Spinal cord (tissue), 10 donors: ENCODE results near the gene PRKN. TPM values are rescaled to one million over a fixed set of nuclear protein-coding genes. Genes with fewer than 3 reads are reported as not detected.
"Not testable (repeated sequence)": the region's sequence is repeated elsewhere in the genome, so short reads cannot be mapped to it uniquely, and the experiment has no call there.

Experiments
- DNase-seq, 6 donors: peaks; one replicate each; pipeline versions ENCODE4 v3.0.0 to v3.0.0-alpha.2; 2013 to 2015; ENCODE audit warnings: low spot score in 6 of 6, low read depth in 4 of 6
- H3K27ac ChIP-seq: one replicate; pipeline ENCODE4 v1.5.1; 2013; ENCODE audit warnings: low read depth, low read length, control low read depth
- H3K27me3 ChIP-seq: one replicate; pipeline ENCODE4 v1.6.1; 2013; ENCODE audit warnings: low read length; ENCODE audit not compliant: control insufficient read depth, insufficient read depth
- H3K36me3 ChIP-seq: one replicate; pipeline ENCODE4 v1.6.1; 2013; ENCODE audit warnings: low read length; ENCODE audit not compliant: control insufficient read depth, insufficient read depth
- H3K4me1 ChIP-seq: one replicate; pipeline ENCODE4 v1.6.1; 2013; ENCODE audit warnings: low read length; ENCODE audit not compliant: control insufficient read depth, insufficient read depth
- H3K4me3 ChIP-seq: one replicate; pipeline ENCODE4 v1.5.1; 2013; ENCODE audit warnings: low read depth, low read length, control low read depth
- H3K9me3 ChIP-seq: one replicate; pipeline ENCODE4 v1.6.1; 2013; ENCODE audit warnings: low read length; ENCODE audit not compliant: control insufficient read depth, insufficient read depth
- WGBS: methylation state at CpG from one replicate; pipeline ENCODE4 v1.1.5; 2013; ENCODE audit warnings: missing lambda C conversion rate; ENCODE audit not compliant: insufficient coverage; 5-methylcytosine and 5-hydroxymethylcytosine counted together
- polyA plus RNA-seq, 2 donors: library from polyadenylated mRNA; unstranded; fragments of 120-200 nt; gene quantifications; one replicate each; pipeline ENCODE4 v1.2.1, GENCODE V29; 2013; ENCODE audit not compliant: insufficient read length in 2 of 2
- total RNA-seq, 2 donors: library from RNA; depleted of rRNA in 1 of 2; stranded (reverse); fragments of 120-200 nt in 1 of 2; fragments of >200 nt in 1 of 2; gene quantifications; one replicate each; pipeline versions ENCODE4 v1.2.3 to v1.2.4, GENCODE V29; 2013 to 2014
- donor health status: healthy.

The PRKN gene
- total and polyA plus RNA-seq, 4 donors: 7.4 to 9.5 (median 8.4) TPM

DNA sequence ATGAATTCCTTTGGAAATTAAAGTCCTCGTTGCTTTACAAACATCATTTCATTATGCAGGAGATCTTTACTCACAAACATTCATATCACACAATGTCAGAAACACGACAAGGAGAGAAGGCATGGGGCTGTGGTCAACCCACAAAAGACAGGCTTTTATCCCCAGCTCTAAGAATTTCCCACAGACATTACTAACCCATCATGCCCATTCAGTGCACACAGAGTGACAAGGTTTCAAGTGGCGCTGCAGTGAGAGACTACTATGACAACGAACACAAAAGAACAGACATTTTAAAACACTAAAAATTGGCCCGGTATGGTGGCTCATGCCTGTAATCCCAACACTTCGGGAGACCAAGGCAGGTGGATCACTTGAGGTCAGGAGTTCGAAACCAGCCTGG, 873.9 kb downstream of the PRKN start:
- H3K27me3 ChIP-seq: no peaks in the 10 kb centered on the region
- H3K4me1 ChIP-seq: no peaks in the 10 kb centered on the region
- no peaks in the 10 kb centered on the region for H3K36me3 ChIP-seq
- DNase-seq: no peak
- WGBS: 57% methylated on average over 5 of the region's 7 CpGs
- H3K4me3 ChIP-seq: no peak overlapping the region
- no peaks in the 10 kb centered on the region for H3K9me3 ChIP-seq
- H3K27ac ChIP-seq: no peak overlapping the region

DNA sequence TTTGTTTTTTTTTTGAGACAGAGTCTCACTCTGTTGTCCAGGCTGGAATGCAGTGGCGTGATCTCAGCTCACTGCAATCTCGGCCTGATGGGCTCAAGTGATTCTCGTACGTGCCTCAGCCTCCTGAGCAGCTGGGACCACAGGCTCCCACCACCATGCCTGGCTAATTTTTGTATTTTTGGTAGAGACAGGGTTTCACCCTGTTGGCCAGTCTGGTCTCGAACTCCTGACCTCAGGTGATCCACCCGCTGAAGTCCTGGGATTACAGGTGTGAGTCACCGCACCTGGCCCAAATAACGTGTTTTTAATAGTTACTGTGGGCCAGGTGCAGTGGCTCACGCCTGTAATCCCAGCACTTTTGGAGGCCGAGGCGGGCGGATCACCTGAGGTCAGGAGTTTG, 876.1 kb downstream of the PRKN start:
- H3K27me3 ChIP-seq, H3K4me1 ChIP-seq, H3K36me3 ChIP-seq, H3K27ac ChIP-seq, H3K9me3 ChIP-seq, H3K4me3 ChIP-seq, DNase-seq: not testable (repeated sequence)
- 97% methylated on average over 6 of the region's 12 CpGs for WGBS

DNA sequence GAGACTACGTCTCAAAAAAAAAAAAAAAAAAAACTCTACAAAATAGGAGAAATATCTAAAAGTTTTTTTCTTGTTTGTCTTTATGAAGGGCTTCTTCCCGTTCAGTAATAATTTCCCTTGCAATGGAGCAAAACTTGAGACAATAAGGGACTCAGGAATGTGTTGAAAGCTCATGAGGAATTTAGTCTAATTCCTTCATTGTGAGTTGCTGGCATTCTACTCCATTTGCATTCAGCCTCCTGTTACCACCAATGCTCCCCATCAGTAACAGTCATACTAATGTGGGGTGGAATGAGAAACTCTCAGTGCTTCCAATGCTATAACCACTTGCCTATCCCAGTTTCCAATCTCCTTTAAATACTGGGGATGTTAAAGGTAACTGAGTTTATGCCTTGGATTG, 877.0 kb downstream of the PRKN start:
- no peaks in the 10 kb centered on the region for H3K4me1 ChIP-seq
- H3K36me3 ChIP-seq: no peaks in the 10 kb centered on the region
- no peak overlapping the region for H3K4me3 ChIP-seq
- no peaks in the 10 kb centered on the region for H3K9me3 ChIP-seq
- H3K27me3 ChIP-seq: no peaks in the 10 kb centered on the region
- no CpG with 5 or more reads among the region's 2 CpGs for WGBS
- H3K27ac ChIP-seq: no peak overlapping the region
- no peak for DNase-seq

GRCh38 chr6:161847628-161848027, 879.9 kb downstream of the PRKN start:
- DNase-seq: no peak
- 100% methylated on average over 2 of the region's 3 CpGs for WGBS
- Histone ChIP-seq H3K9me3 (no peaks in the 10 kb centered on the region), H3K27ac (no peak overlapping the region), H3K4me1 (no peaks in the 10 kb centered on the region), H3K27me3 (no peaks in the 10 kb centered on the region), H3K36me3 (no peaks in the 10 kb centered on the region), H3K4me3 (no peak overlapping the region)

DNA sequence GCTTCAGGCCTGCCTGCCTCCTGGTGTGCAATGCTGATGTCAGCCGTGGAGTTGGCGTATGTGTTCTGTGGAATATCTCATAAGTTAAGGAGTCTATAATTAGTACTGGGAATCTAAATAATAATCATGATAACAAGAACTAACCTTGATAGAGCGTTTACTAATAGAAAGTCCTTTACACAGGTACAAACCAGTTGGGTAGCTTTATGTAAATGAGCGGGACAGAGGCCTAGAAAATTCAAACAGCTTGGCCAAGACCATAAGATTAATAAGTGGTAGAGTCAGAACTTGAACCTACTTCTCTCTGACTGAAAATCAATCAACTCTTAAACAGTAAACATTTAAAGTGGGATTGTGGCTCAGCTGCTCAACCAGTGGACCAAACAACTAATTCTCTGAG, 882.8 kb downstream of the PRKN start:
- H3K27me3 ChIP-seq: no peaks in the 10 kb centered on the region
- no peak overlapping the region for H3K4me3 ChIP-seq
- no CpG with 5 or more reads among the region's 4 CpGs for WGBS
- H3K27ac ChIP-seq: no peak overlapping the region
- H3K36me3 ChIP-seq: no peaks in the 10 kb centered on the region
- DNase-seq: no peak
- peaks cover 5% of the 10 kb centered on the region for H3K4me1 ChIP-seq
- H3K9me3 ChIP-seq: no peaks in the 10 kb centered on the region

DNA sequence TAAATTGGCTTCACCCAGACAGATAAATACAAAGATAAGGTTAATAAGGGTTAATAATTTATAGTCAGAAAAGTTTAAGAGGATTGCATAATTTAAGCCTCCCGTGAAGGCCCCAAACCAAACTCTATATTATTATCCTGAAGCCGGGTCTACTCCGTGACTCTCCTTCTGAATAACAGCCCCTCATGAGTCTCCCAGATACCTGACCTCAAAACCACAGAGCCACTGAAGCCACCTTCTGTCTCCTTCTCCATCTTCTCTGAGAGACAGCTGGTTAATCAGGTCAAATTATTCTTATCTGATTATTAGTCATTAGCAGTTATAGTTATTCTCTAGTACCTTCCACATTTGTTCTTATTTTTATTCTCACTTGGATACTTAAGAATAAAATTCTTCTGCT, 884.5 kb downstream of the PRKN start:
- H3K27ac ChIP-seq: no peak overlapping the region
- H3K4me3 ChIP-seq: no peak overlapping the region
- 89% methylated on average over 3 of the region's 3 CpGs for WGBS
- H3K9me3 ChIP-seq: no peaks in the 10 kb centered on the region
- peaks cover 18% of the 10 kb centered on the region for H3K4me1 ChIP-seq
- no peaks in the 10 kb centered on the region for H3K36me3 ChIP-seq
- H3K27me3 ChIP-seq: no peaks in the 10 kb centered on the region
- DNase-seq: no peak

DNA sequence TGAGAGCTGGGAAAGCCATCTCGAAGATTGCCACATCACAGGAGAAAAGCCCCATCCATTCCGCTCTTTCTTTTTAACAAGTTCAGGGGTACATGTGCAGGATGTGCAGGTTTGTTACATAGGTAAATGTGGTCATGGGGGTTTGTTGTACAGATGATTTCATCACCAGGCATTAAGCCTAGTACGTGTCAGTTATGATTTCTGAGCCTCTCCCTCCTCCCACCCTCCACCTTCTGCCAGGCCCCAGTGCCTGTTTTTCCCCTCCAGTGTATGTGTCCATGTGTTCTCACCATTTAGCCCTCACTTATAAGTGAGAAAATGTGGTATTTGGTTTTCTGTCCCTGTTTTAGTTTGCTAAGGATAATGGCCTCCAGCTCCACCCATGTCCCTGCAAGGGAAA, 887.2 kb downstream of the PRKN start:
- no peak overlapping the region for H3K4me3 ChIP-seq
- no peaks in the 10 kb centered on the region for H3K9me3 ChIP-seq
- 86% methylated on average over 1 of the region's 3 CpGs for WGBS
- peaks cover 35% of the 10 kb centered on the region for H3K4me1 ChIP-seq
- no peak overlapping the region for H3K27ac ChIP-seq
- no peaks in the 10 kb centered on the region for H3K27me3 ChIP-seq
- no peak for DNase-seq
- H3K36me3 ChIP-seq: no peaks in the 10 kb centered on the region

GRCh38 chr6:161838306-161839035, 889.1 kb downstream of the PRKN start:
- no peak overlapping the region for H3K4me3 ChIP-seq
- WGBS: 57% methylated on average over 14 of the region's 14 CpGs
- no peaks in the 10 kb centered on the region for H3K9me3 ChIP-seq
- peaks cover 41% of the 10 kb centered on the region for H3K4me1 ChIP-seq
- DNase-seq: peak in 2 of 6 donors; percentile 35 to 44
- H3K36me3 ChIP-seq: no peaks in the 10 kb centered on the region
- H3K27me3 ChIP-seq: no peaks in the 10 kb centered on the region
- no peak overlapping the region for H3K27ac ChIP-seq

- Histone ChIP-seq H3K9me3 (no peaks in the 10 kb centered on the region), H3K27me3 (no peaks in the 10 kb centered on the region), H3K36me3 (no peaks in the 10 kb centered on the region), H3K4me1 (peaks cover 41% of the 10 kb centered on the region), H3K27ac (no peak overlapping the region), H3K4me3 (no peak overlapping the region)
- no peak for DNase-seq
- no CpG with 5 or more reads among the region's 2 CpGs for WGBS
These were observed 889.7 kb downstream of the PRKN start for GRCh38 chr6:161837854-161838253.

- Histone ChIP-seq H3K36me3 (no peaks in the 10 kb centered on the region), H3K4me1 (peaks cover 41% of the 10 kb centered on the region), H3K27me3 (no peaks in the 10 kb centered on the region), H3K4me3 (no peak overlapping the region), H3K27ac (no peak overlapping the region), H3K9me3 (no peaks in the 10 kb centered on the region)
- no CpG with 5 or more reads among the region's 1 CpG for WGBS
- no peak for DNase-seq
These were observed 890.2 kb downstream of the PRKN start for GRCh38 chr6:161837449-161837735.
